Brain pericyte (primary cell): ENCODE results near the gene UIMC1.

Experiments used
- DNase-seq: peaks from one replicate; pipeline ENCODE4 v3.0.0-alpha.2; 2012; ENCODE audit warnings: low read depth, low spot score

UIMC1 gene

DNA sequence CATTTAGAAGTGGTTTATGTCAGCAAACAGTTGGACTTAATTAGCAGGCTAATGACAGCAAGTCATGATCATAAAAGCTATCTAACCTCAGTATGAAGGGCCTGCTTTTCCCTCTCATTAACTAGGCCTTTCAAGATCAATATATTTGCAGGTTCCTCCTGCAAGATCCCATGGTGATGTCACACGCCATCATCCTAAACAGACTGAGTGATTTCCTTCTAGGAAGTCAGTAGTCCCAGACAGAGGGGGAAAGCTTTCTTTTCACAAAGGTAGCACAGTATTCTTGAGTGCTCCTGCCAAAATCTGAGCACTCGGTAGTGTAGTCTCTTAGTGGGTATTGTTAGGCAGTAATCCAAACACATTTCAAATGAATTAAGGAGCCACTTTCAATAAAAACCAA is 52.5 kb downstream of the UIMC1 start:
- DNase-seq = no peak

DNA sequence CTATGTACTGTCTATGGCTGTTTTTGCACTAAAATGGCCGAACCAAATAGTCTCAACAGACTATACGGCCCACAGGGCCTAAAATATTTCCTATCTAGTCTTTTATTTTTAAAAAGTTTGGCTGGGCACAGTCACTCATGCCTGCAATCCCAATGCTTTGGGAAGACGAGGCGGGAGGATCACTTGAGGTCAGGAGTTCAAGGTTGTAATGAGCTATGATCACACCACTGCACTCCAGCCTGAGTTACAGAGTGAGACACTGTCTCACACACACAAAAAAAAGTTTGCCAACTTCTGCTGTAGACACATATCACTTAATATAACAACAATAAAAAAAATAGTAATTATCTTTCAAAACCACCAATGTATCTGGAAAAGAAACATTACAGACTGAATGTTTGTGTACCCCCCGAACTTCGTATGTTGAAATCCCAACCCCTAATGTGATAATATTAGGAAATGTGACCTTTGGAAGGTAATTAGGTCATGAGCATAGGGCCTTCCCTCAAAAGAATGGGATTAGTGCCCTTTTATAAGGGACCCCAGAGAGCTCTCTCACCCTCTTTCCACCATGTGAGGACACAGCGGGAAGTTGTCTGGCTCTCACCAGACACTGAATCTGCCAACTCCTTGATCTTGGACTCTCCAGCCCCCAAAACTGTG is 53.9 kb downstream of the UIMC1 start:
- DNase-seq = no peak

DNA sequence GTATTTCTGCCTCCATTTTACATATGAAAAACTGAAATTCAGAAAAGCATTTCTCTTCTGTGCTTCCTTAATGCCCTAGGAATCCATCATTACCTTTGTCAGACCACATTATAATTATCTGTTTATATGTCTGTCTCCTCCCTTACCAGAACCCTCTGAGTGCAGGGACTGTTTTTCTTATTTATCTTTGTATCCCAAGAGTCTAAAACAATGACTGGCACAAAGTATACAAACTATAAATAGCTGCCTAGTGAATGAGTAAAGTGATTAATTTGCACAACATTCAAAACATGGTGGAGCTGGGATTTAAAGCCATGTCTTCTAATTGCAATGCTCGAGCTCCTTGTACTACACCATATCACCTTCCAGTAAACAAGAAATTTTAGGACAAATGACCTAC is 58.1 kb downstream of the UIMC1 start:
- no peak for DNase-seq

DNA sequence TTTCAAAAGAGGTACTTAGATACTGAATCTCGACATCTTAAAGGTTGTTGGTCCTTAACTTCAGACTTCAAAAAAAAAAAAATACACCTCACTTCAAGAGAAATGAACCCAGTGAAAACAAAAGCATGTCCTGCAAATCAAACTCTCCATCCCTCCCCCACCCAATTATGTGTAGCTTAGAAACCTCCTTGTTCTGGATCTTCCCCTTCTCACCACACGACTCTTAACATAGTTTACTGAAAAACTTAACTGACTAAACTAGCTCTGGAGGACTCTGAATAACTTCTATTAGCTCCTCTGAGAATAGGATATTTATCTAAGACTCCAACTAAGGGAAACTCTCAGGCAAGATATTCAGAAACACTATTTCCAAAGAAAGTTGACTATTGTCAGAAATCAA is 58.7 kb downstream of the UIMC1 start:
- DNase-seq = no peak

GRCh38 chr5:176944268-176944667 is 62.3 kb downstream of the UIMC1 start:
- DNase-seq = no peak

GRCh38 chr5:176943816-176944215 is 62.8 kb downstream of the UIMC1 start:
- DNase-seq = no peak

- DNase-seq = no peak
Observed at GRCh38 chr5:176941951-176942350, 64.6 kb downstream of the UIMC1 start.

DNA sequence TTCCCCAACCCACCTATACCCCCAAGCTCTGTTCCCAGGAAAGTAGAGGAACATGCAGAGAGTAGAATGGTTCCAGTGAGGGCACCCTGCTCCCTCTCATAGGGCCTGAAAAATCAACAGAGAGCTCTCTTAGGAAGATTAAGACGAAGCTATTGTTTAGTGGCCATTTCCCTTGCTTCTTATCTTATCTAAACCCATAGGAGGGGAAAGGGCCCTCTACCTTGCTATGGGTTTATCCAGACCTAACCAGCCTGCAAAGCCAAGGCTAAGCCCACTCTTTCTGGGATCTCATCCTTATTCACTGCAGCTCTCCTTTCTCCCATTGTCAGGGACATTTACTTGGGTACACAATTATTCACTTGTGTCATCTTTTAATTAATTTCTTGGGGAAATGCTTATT is 68.1 kb downstream of the UIMC1 start:
- DNase-seq = no peak

GRCh38 chr5:176935017-176935416 is 71.6 kb downstream of the UIMC1 start:
- DNase-seq = no peak

- DNase-seq = no peak
Observed at GRCh38 chr5:176934309-176934930, 72.2 kb downstream of the UIMC1 start.

GRCh38 chr5:176929654-176930053 is 76.9 kb downstream of the UIMC1 start:
- DNase-seq = no peak

GRCh38 chr5:176927562-176927961 is 79.0 kb downstream of the UIMC1 start:
- no peak for DNase-seq

- no peak for DNase-seq
Observed at GRCh38 chr5:176922817-176923216, 83.8 kb downstream of the UIMC1 start.

DNA sequence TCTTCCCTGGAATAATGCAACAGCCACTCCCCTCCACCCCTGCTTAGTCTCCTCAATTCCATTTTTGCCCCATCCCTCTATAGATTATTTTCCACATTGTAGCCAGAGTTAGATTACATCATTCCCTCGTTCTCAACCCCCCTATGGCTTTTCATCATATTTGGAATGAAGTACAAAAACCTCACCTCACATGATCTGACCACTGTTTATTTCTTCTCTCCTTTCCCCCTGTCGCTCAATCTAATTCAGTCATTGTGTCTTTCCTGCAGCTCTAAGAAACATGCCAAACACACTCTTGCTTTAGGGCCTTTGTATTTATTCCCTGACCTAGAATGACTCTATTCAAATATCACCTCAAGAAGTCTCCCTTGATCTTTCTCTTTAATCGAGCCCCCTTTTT is 84.9 kb downstream of the UIMC1 start:
- DNase-seq = no peak

- DNase-seq = no peak
Observed at GRCh38 chr5:176918613-176919012, 88.0 kb downstream of the UIMC1 start.

GRCh38 chr5:176916337-176916736 is 90.2 kb downstream of the UIMC1 start:
- DNase-seq = no peak

- no peak for DNase-seq
Observed at GRCh38 chr5:176915906-176916305, 90.7 kb downstream of the UIMC1 start.

DNA sequence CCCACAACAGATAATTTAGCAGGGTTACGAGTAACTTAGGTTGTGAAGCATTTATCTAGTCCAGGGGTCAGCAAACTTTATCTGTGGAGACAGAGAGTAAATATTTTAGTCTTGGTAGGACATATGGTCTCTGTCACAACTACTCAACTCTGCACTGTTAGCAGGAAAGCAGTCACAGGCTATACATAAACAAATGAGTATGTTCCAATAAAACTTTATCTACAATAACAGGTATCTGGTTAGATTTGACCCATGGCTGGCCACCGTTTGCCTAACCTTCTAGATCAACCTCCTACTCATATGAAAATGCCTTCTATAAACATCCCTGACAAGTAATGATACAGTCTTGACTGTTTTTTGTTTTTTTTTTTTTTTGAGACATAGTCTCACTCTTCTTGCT is 94.5 kb downstream of the UIMC1 start:
- DNase-seq = no peak

- DNase-seq = no peak
Observed at GRCh38 chr5:176908675-176909368, 97.8 kb downstream of the UIMC1 start.

GRCh38 chr5:176906796-176907195 is 99.8 kb downstream of the UIMC1 start:
- DNase-seq = no peak

DNA sequence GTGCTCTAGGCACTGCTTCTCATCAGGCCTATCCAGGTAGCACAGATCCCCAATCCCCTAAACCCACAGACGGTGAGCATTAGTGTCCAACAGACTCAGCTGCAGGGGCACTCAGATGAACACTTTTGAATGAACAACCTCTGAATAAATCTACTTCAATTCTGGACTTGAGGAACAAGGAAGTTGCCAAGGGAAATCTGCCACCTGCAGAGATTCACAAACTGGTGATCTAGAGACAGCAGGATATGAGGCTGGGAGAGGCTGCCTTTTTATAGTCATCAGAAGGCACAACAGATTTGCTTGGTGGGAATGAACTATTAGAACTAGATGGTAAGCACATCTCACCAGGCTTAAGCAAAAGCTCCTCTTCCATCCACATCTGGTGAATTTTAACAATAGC is 100.5 kb downstream of the UIMC1 start:
- no peak for DNase-seq

GRCh38 chr5:176904276-176904675 is 102.3 kb downstream of the UIMC1 start:
- DNase-seq = no peak
